Aorta (tissue), 5 donors: ENCODE data around the gene RAB11FIP2. TPM values are rescaled to one million over a fixed set of nuclear protein-coding genes. Genes with fewer than 3 reads are reported as not detected.

ENCODE experiments used
- ATAC-seq: fragments of 200-7000 bp; cut with Tn5 transposase; one replicate; pipeline ENCODE4 v1.9.1; 2022; ENCODE audit warnings: moderate library complexity; ENCODE audit not compliant: low FRiP score
- DNase-seq, 2 donors: peaks; one replicate each; pipeline ENCODE4 v3.0.0-alpha.2; 2020
- H3K27ac ChIP-seq, 2 donors: one replicate each; pipeline ENCODE4 v1.5.1; 2013; ENCODE audit warnings: low read length in 2 of 2, mild to moderate bottlenecking in 2 of 2, moderate library complexity in 2 of 2, control low read depth in 1 of 2, inconsistent platforms in 1 of 2, low read depth in 1 of 2
- H3K27me3 ChIP-seq, 2 donors: one replicate each; pipeline ENCODE4 v1.6.1; 2013; ENCODE audit warnings: control low read depth in 1 of 2, low read length in 1 of 2, mild to moderate bottlenecking in 1 of 2, moderate library complexity in 1 of 2; ENCODE audit not compliant: insufficient read depth in 2 of 2, control insufficient read depth in 1 of 2
- H3K36me3 ChIP-seq, 2 donors: one replicate each; pipeline ENCODE4 v1.6.1; 2013; ENCODE audit warnings: control low read depth in 1 of 2, low read length in 1 of 2, mild to moderate bottlenecking in 1 of 2; ENCODE audit not compliant: insufficient read depth in 2 of 2, control insufficient read depth in 1 of 2
- H3K4me1 ChIP-seq, 2 donors: one replicate each; pipeline ENCODE4 v1.6.1; 2013; ENCODE audit warnings: low read length in 2 of 2, control low read depth in 1 of 2, mild to moderate bottlenecking in 1 of 2, moderate library complexity in 1 of 2; ENCODE audit not compliant: insufficient read depth in 2 of 2, control insufficient read depth in 1 of 2
- H3K4me3 ChIP-seq, 2 donors: one replicate each; pipeline ENCODE4 v1.5.1; 2013; ENCODE audit warnings: low read length in 2 of 2, control low read depth in 1 of 2, mild to moderate bottlenecking in 1 of 2
- H3K9me3 ChIP-seq: one replicate; pipeline ENCODE4 v1.6.1; 2013; ENCODE audit warnings: mild to moderate bottlenecking, low read length; ENCODE audit not compliant: control insufficient read depth
- WGBS, 2 donors: extraction: QIAGEN DNeasy Blood & Tissue Kit; methylation state at CpG; one replicate each; pipeline ENCODE4 v1.1.7; 2013; 5-methylcytosine and 5-hydroxymethylcytosine counted together
- intact Hi-C, 2 donors: fragments of 100-400 bp; cut with DNase I; formaldehyde crosslinking; loops; one replicate each; pipeline versions ENCODE4 v1.14.2 to v1.15.0; 2022
- polyA plus RNA-seq, 2 donors: library from polyadenylated mRNA; stranded (reverse); fragments of 200-250 nt; gene quantifications; one replicate each; pipeline ENCODE4 v1.2.3, GENCODE V29; 2013
- total RNA-seq, 2 donors: library from RNA; stranded (reverse); fragmentation: NEBNext Ultra II Directional; extraction: Animal tissue kit (Norgen Biotek cat#: 25700); gene quantifications; one replicate each; pipeline ENCODE4 v1.2.1, GENCODE V29; 2021
- donor health status: healthy with polysubstance abuse.
- donor health status: Bipolar disorder and iron deficiency.
- donor health status: DM: no; HTN: no; CAD: no.
- donor health status: DM: no; HTN: no; CAD: no.
- donor health status: DM: yes; HTN: yes; CAD: no.

Gene RAB11FIP2
- total and polyA plus RNA-seq, 4 donors = 5.4 to 25.1 (median 16.4) TPM

- ATAC-seq = no peak
- peaks cover 0 to 2% of the 10 kb centered on the region in 2 donors for H3K36me3 ChIP-seq
- H3K27me3 ChIP-seq = no peaks in the 10 kb centered on the region
- H3K9me3 ChIP-seq = no peaks in the 10 kb centered on the region
- H3K27ac ChIP-seq = no peak overlapping the region
- no peak overlapping the region for H3K4me3 ChIP-seq
- intact Hi-C loops = no loop called here
- no peaks in the 10 kb centered on the region for H3K4me1 ChIP-seq
- no peak for DNase-seq
- 89 to 90% methylated on average over 3 of the region's 3 CpGs for WGBS, 2 donors
Observed at GRCh38 chr10:118007773-118008172, 39.0 kb downstream of the RAB11FIP2 start.

GRCh38 chr10:118003126-118003525 is 43.6 kb downstream of the RAB11FIP2 start:
- H3K27me3 ChIP-seq = no peaks in the 10 kb centered on the region
- intact Hi-C loops = no loop called here
- no peak overlapping the region for H3K4me3 ChIP-seq
- no peak for ATAC-seq
- DNase-seq = no peak
- 97 to 100% methylated on average over 1 of the region's 1 CpG for WGBS, 2 donors
- H3K36me3 ChIP-seq = peaks cover 0 to 5% of the 10 kb centered on the region in 2 donors
- no peaks in the 10 kb centered on the region for H3K4me1 ChIP-seq
- no peaks in the 10 kb centered on the region for H3K9me3 ChIP-seq
- H3K27ac ChIP-seq = no peak overlapping the region

GRCh38 chr10:118002581-118002980 is 44.2 kb downstream of the RAB11FIP2 start:
- Histone ChIP-seq H3K36me3 (peaks cover 0 to 5% of the 10 kb centered on the region in 2 donors), H3K4me3 (no peak overlapping the region), H3K9me3 (no peaks in the 10 kb centered on the region), H3K27ac (no peak overlapping the region), H3K27me3 (no peaks in the 10 kb centered on the region), H3K4me1 (no peaks in the 10 kb centered on the region)
- ATAC-seq (no peak), DNase-seq (no peak)
- intact Hi-C loops = no loop called here
- WGBS, 2 donors = 94 to 99% methylated on average over 6 of the region's 6 CpGs

GRCh38 chr10:117997673-117998072 is 49.1 kb downstream of the RAB11FIP2 start:
- no peak overlapping the region for H3K4me3 ChIP-seq
- H3K36me3 ChIP-seq = peaks cover 0 to 2% of the 10 kb centered on the region in 2 donors
- H3K27me3 ChIP-seq = no peaks in the 10 kb centered on the region
- 88 to 91% methylated on average over 1 of the region's 1 CpG for WGBS, 2 donors
- H3K9me3 ChIP-seq = no peaks in the 10 kb centered on the region
- DNase-seq (no peak), ATAC-seq (no peak)
- H3K27ac ChIP-seq = no peak overlapping the region
- no peaks in the 10 kb centered on the region for H3K4me1 ChIP-seq
- intact Hi-C loops = no loop called here

GRCh38 chr10:117996709-117997108 is 50.0 kb downstream of the RAB11FIP2 start:
- ATAC-seq = no peak
- intact Hi-C loops = no loop called here
- 92 to 98% methylated on average over 1 of the region's 1 CpG for WGBS, 2 donors
- H3K4me3 ChIP-seq = no peak overlapping the region
- no peaks in the 10 kb centered on the region for H3K9me3 ChIP-seq
- no peaks in the 10 kb centered on the region for H3K4me1 ChIP-seq
- no peak overlapping the region for H3K27ac ChIP-seq
- DNase-seq = no peak
- H3K27me3 ChIP-seq = no peaks in the 10 kb centered on the region
- peaks cover 0 to 2% of the 10 kb centered on the region in 2 donors for H3K36me3 ChIP-seq

GRCh38 chr10:117994771-117995170 is 52.0 kb downstream of the RAB11FIP2 start:
- Histone ChIP-seq H3K4me3 (no peak overlapping the region), H3K27ac (no peak overlapping the region), H3K9me3 (no peaks in the 10 kb centered on the region), H3K27me3 (no peaks in the 10 kb centered on the region), H3K4me1 (no peaks in the 10 kb centered on the region), H3K36me3 (peaks cover 0 to 2% of the 10 kb centered on the region in 2 donors)
- intact Hi-C loops = no loop called here
- DNase-seq (no peak), ATAC-seq (no peak)
- 91 to 92% methylated on average over 2 of the region's 2 CpGs for WGBS, 2 donors

- no peak for DNase-seq
- Histone ChIP-seq H3K27ac (no peak overlapping the region), H3K4me3 (no peak overlapping the region), H3K4me1 (no peaks in the 10 kb centered on the region), H3K9me3 (no peaks in the 10 kb centered on the region), H3K27me3 (no peaks in the 10 kb centered on the region), H3K36me3 (peaks cover 0 to 2% of the 10 kb centered on the region in 2 donors)
- ATAC-seq = no peak
- WGBS, 2 donors = 86 to 89% methylated on average over 4 of the region's 4 CpGs
- intact Hi-C loops = no loop called here
Observed at GRCh38 chr10:117993166-117993565, 53.6 kb downstream of the RAB11FIP2 start.

- ATAC-seq = no peak
- WGBS, 2 donors = 94 to 95% methylated on average over 8 of the region's 8 CpGs
Observed at GRCh38 chr10:117991701-117992100, 55.0 kb downstream of the RAB11FIP2 start.

GRCh38 chr10:117989962-117990361 is 56.8 kb downstream of the RAB11FIP2 start:
- ATAC-seq (no peak), DNase-seq (no peak)
- H3K27ac ChIP-seq = no peak overlapping the region
- H3K9me3 ChIP-seq = peaks cover 1% of the 10 kb centered on the region
- no peaks in the 10 kb centered on the region for H3K4me1 ChIP-seq
- no peak overlapping the region for H3K4me3 ChIP-seq
- WGBS, 2 donors = 92% methylated on average over 4 of the region's 4 CpGs
- intact Hi-C loops = no loop called here
- H3K36me3 ChIP-seq = peaks cover 0 to 2% of the 10 kb centered on the region in 2 donors
- H3K27me3 ChIP-seq = no peaks in the 10 kb centered on the region

More at GRCh38 chr10:117991701-117992100, 55.0 kb downstream of the RAB11FIP2 start:
- no peaks in the 10 kb centered on the region for H3K4me1 ChIP-seq
- H3K9me3 ChIP-seq = peaks cover 1% of the 10 kb centered on the region
- H3K36me3 ChIP-seq = peaks cover 0 to 2% of the 10 kb centered on the region in 2 donors
- H3K4me3 ChIP-seq = no peak overlapping the region
- intact Hi-C loops = no loop called here
- DNase-seq = no peak
- H3K27ac ChIP-seq = no peak overlapping the region
- H3K27me3 ChIP-seq = no peaks in the 10 kb centered on the region
